22Rv1 (cell line): Measurements from ENCODE around the gene CNP.

Experiments used
- CTCF ChIP-seq: fragments of 450-650 bp; IDR thresholded peaks from 2 replicates; pipeline ENCODE4 v1.5.1; 2017; ENCODE audit warnings: mild to moderate bottlenecking
- ZFX ChIP-seq: fragments of 450-650 bp; IDR thresholded peaks from 2 replicates; pipeline ENCODE4 v1.6.1; 2017; ENCODE audit warnings: antibody characterized with exemption, borderline replicate concordance

GRCh38 chr17:41985919-41986318 lies 19.3 kb downstream of the CNP start:
- TF ChIP-seq CTCF (no peak), ZFX (no peak)
